Erythroblast (primary cell): ENCODE data around the gene GTF3C4.

ENCODE experiments used
- GATA1 ChIP-seq: IDR thresholded peaks from 2 replicates; pipeline ENCODE4 v1.6.1; 2011; ENCODE audit warnings: low read depth, mild to moderate bottlenecking, control low read depth, low read length, moderate library complexity
- POLR2A ChIP-seq: IDR thresholded peaks from 2 replicates; pipeline ENCODE4 v1.6.1; 2011; ENCODE audit warnings: mild to moderate bottlenecking, low read length

DNA sequence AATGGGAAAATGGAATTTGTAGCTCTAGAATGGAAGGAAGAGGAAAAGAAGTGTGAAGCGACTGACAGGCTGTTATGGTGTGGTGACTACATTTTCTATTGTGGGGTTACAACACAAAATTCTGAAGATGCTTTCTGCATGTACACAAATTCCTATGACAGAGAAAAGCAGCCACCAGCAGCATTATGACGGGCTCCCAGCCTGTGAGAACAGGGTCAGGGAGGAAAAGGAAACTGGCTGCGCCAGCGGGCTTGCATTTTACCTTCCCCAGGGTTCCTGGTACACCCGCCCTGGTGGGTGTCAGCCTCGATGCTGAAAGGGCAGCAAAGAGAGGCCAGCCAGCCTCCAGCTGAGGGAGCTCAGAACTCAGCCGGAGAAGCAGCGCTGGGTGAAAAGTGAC, 41.5 kb upstream of the GTF3C4 start:
- TF ChIP-seq POLR2A (no peak), GATA1 (no peak)
